GM12872 (cell line): ENCODE measurements around the gene ENTR1.

Experiments
- CTCF ChIP-seq: IDR thresholded peaks from 3 replicates; pipeline ENCODE4 v1.5.1; 2011; ENCODE audit warnings: low read depth, mild to moderate bottlenecking, low read length, moderate library complexity; ENCODE audit not compliant: insufficient read depth

ENTR1 gene

GRCh38 chr9:136352682-136353081, 57.7 kb downstream of the ENTR1 start:
- TF ChIP-seq CTCF: no peak
